Upper lobe of right lung (tissue), 1 donor: Measurements from ENCODE around the gene SYT6. TPM values are rescaled to one million over a fixed set of nuclear protein-coding genes. Genes with fewer than 3 reads are reported as not detected.

Source experiments
- ATAC-seq: fragments of 200-7000 bp; cut with Tn5 transposase; one replicate; pipeline ENCODE4 v1.9.1; 2020; ENCODE audit warnings: mild to moderate bottlenecking, moderate library complexity
- DNase-seq: peaks from one replicate; pipeline ENCODE4 v3.0.0-alpha.2; 2020
- H3K27ac ChIP-seq: fragments of 200-600 bp; one replicate; pipeline ENCODE4 v1.8.0; 2022
- H3K27me3 ChIP-seq: fragments of 200-600 bp; one replicate; pipeline ENCODE4 v1.8.0; 2022; ENCODE audit warnings: mild to moderate bottlenecking
- H3K36me3 ChIP-seq: fragments of 200-600 bp; one replicate; pipeline ENCODE4 v1.8.0; 2022
- H3K4me1 ChIP-seq: fragments of 200-600 bp; one replicate; pipeline ENCODE4 v1.8.0; 2022
- H3K4me3 ChIP-seq: fragments of 200-600 bp; one replicate; pipeline ENCODE4 v1.8.0; 2022; ENCODE audit warnings: mild to moderate bottlenecking
- H3K9me3 ChIP-seq: fragments of 200-600 bp; one replicate; pipeline ENCODE4 v1.8.0; 2022
- CTCF ChIP-seq: fragments of 200-600 bp; IDR thresholded peaks from one replicate; pipeline ENCODE4 v1.8.0; 2022; ENCODE audit warnings: antibody characterized with exemption
- intact Hi-C: fragments of 100-400 bp; cut with DNase I; formaldehyde crosslinking; loops from one replicate; pipeline ENCODE4 v1.11.0; 2022
- total RNA-seq: library from RNA; stranded (reverse); fragmentation: NEBNext Ultra II Directional; extraction: Animal tissue kit (Norgen Biotek cat#: 25700); gene quantifications from one replicate; pipeline ENCODE4 v1.2.1, GENCODE V29; 2021
- donor health status: DM: no; HTN: yes; CAD: no; lungs with severe emphysema.

The SYT6 gene
- total RNA-seq, 1 donor from 2014 or later, result not detected

GRCh38 chr1:114131526-114132220 lies 22.0 kb downstream of the SYT6 start:
- Histone ChIP-seq H3K4me1 (no peaks in the 10 kb centered on the region), H3K9me3 (no peaks in the 10 kb centered on the region), H3K36me3 (no peaks in the 10 kb centered on the region), H3K27me3 (no peaks in the 10 kb centered on the region), H3K4me3 (no peak overlapping the region), H3K27ac (no peak overlapping the region)
- DNase-seq (no peak), ATAC-seq (no peak)
- intact Hi-C loops, result no loop called here
- no peak for TF ChIP-seq CTCF

- ATAC-seq, result no peak
- Histone ChIP-seq H3K4me3 (no peak overlapping the region), H3K27me3 (no peaks in the 10 kb centered on the region), H3K4me1 (no peaks in the 10 kb centered on the region), H3K27ac (no peak overlapping the region), H3K9me3 (no peaks in the 10 kb centered on the region), H3K36me3 (no peaks in the 10 kb centered on the region)
- intact Hi-C loops, result no loop called here
- TF ChIP-seq CTCF, result no peak
- no peak for DNase-seq
Measured at GRCh38 chr1:114130846-114131525, 22.7 kb downstream of the SYT6 start.

- no peaks in the 10 kb centered on the region for H3K4me1 ChIP-seq
- H3K4me3 ChIP-seq, result no peak overlapping the region
- TF ChIP-seq CTCF, result no peak
- no peak for ATAC-seq
- H3K27ac ChIP-seq, result no peak overlapping the region
- no peaks in the 10 kb centered on the region for H3K36me3 ChIP-seq
- no peaks in the 10 kb centered on the region for H3K27me3 ChIP-seq
- no peak for DNase-seq
- intact Hi-C loops, result no loop called here
- no peaks in the 10 kb centered on the region for H3K9me3 ChIP-seq
Measured at GRCh38 chr1:114130213-114130612, 23.5 kb downstream of the SYT6 start.

GRCh38 chr1:114128293-114128692 lies 25.4 kb downstream of the SYT6 start:
- no peaks in the 10 kb centered on the region for H3K36me3 ChIP-seq
- H3K9me3 ChIP-seq, result no peaks in the 10 kb centered on the region
- DNase-seq, result no peak
- ATAC-seq, result no peak
- intact Hi-C loops, result no loop called here
- no peak overlapping the region for H3K27ac ChIP-seq
- H3K27me3 ChIP-seq, result no peaks in the 10 kb centered on the region
- H3K4me1 ChIP-seq, result no peaks in the 10 kb centered on the region
- TF ChIP-seq CTCF, result no peak
- H3K4me3 ChIP-seq, result no peak overlapping the region

- H3K36me3 ChIP-seq, result no peaks in the 10 kb centered on the region
- DNase-seq (no peak), ATAC-seq (peak; percentile 84)
- no peaks in the 10 kb centered on the region for H3K4me1 ChIP-seq
- TF ChIP-seq CTCF, result no peak
- H3K4me3 ChIP-seq, result no peak overlapping the region
- H3K27ac ChIP-seq, result peak overlapping the region; percentile 30
- intact Hi-C loops, result no loop called here
- H3K9me3 ChIP-seq, result no peaks in the 10 kb centered on the region
- no peaks in the 10 kb centered on the region for H3K27me3 ChIP-seq
Measured at GRCh38 chr1:114126261-114127095, 27.2 kb downstream of the SYT6 start.
